DND-41 (cell line): ENCODE results near the gene ANKRD12.

Experiments
- ATAC-seq: fragments of 200-7000 bp; cut with Tn5 transposase; 3 replicates; pipeline ENCODE4 v1.9.1; 2021; ENCODE audit warnings: low read depth; ENCODE audit not compliant: insufficient read depth
- DNase-seq: peaks from one replicate; pipeline ENCODE4 v3.0.0-alpha.2; 2020
- H2AFZ ChIP-seq: 2 replicates; pipeline ENCODE4 v1.6.0; 2012; ENCODE audit warnings: low read depth, low read length
- H3K27ac ChIP-seq: 2 replicates; pipeline ENCODE4 v1.5.1; 2012; ENCODE audit warnings: low read length, inconsistent platforms
- H3K27me3 ChIP-seq: fragments of 200-600 bp; sonication (generic); 2 replicates; pipeline ENCODE4 v1.6.0; 2012; ENCODE audit warnings: low read length, mild to moderate bottlenecking, inconsistent platforms; ENCODE audit not compliant: insufficient read depth, poor library complexity
- H3K36me3 ChIP-seq: 2 replicates; pipeline ENCODE4 v1.5.1; 2012; ENCODE audit warnings: low read length, inconsistent platforms; ENCODE audit not compliant: insufficient read depth
- H3K4me1 ChIP-seq: 2 replicates; pipeline ENCODE4 v1.5.1; 2012; ENCODE audit warnings: mild to moderate bottlenecking, low read length; ENCODE audit not compliant: insufficient read depth
- H3K4me2 ChIP-seq: 2 replicates; pipeline ENCODE4 v1.6.0; 2012; ENCODE audit warnings: mild to moderate bottlenecking, moderate library complexity, low read length, inconsistent platforms; ENCODE audit not compliant: insufficient read depth
- H3K4me3 ChIP-seq, 2 experiments: fragments of 200-600 bp in 1 of 2; shearing (Covaris generic) in 1 of 2; 2 replicates each; pipeline ENCODE4 v1.5.1; 2012 to 2016; ENCODE audit warnings: inconsistent platforms in 2 of 2, low read length in 2 of 2, mild to moderate bottlenecking in 2 of 2, low read depth in 1 of 2, moderate library complexity in 1 of 2
- H3K79me2 ChIP-seq: 2 replicates; pipeline ENCODE4 v1.6.0; 2012; ENCODE audit warnings: low read length, inconsistent platforms; ENCODE audit not compliant: insufficient read depth
- H3K9ac ChIP-seq: 2 replicates; pipeline ENCODE4 v1.6.0; 2012; ENCODE audit warnings: low read depth, mild to moderate bottlenecking, inconsistent platforms, low read length, moderate library complexity
- H3K9me3 ChIP-seq: 2 replicates; pipeline ENCODE4 v1.5.1; 2012; ENCODE audit warnings: low read length, moderate library complexity, mild to moderate bottlenecking, inconsistent platforms; ENCODE audit not compliant: insufficient read depth, severe bottlenecking
- H4K20me1 ChIP-seq: 2 replicates; pipeline ENCODE4 v1.6.0; 2012; ENCODE audit warnings: low read length; ENCODE audit not compliant: insufficient read depth
- CTCF ChIP-seq: IDR thresholded peaks from 2 replicates; pipeline ENCODE4 v1.5.1; 2012; ENCODE audit warnings: borderline replicate concordance, low read length, moderate library complexity, mild to moderate bottlenecking; ENCODE audit not compliant: poor library complexity, severe bottlenecking; ENCODE audit errors: extremely low read depth
- EZH2 ChIP-seq: IDR thresholded peaks from 3 replicates; pipeline ENCODE4 v1.6.1; 2012; ENCODE audit warnings: borderline replicate concordance, low read depth, mild to moderate bottlenecking, moderate library complexity, low read length, inconsistent platforms; ENCODE audit not compliant: severe bottlenecking

ANKRD12 gene

GRCh38 chr18:9199681-9200080, 63.1 kb downstream of the ANKRD12 start:
- H2AFZ ChIP-seq = no peak overlapping the region
- TF ChIP-seq EZH2 (no peak), CTCF (no peak)
- no peaks in the 10 kb centered on the region for H4K20me1 ChIP-seq
- H3K79me2 ChIP-seq = no peaks in the 10 kb centered on the region
- no peaks in the 10 kb centered on the region for H3K4me1 ChIP-seq
- no peak overlapping the region for H3K27ac ChIP-seq
- ATAC-seq = no peak
- H3K4me2 ChIP-seq = no peak overlapping the region
- H3K27me3 ChIP-seq = no peaks in the 10 kb centered on the region
- H3K36me3 ChIP-seq = peaks cover 17% of the 10 kb centered on the region; the same call in 1 of the 2 replicates
- H3K9me3 ChIP-seq = no peaks in the 10 kb centered on the region
- no peak for DNase-seq
- H3K9ac ChIP-seq = no peak overlapping the region
- no peak overlapping the region for H3K4me3 ChIP-seq

DNA sequence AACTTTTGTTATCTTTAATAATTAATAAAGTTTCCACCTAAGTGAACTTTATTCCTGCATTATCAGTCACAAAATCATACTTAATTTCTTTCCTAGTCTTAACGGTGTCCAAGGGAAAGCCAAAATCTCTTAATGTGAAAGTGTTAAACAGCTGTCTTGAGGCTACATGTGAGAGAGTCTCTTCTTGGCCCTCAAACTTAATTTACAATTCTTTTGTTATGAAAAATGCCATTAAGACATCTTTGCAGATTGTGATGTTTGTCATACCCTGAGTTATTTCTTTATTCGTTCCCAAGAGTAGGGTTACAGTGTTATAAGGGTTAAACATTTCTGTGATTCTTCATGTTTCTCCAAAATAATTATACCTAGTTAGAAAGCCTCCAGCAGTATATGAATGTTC, 64.6 kb downstream of the ANKRD12 start:
- no peak overlapping the region for H3K4me3 ChIP-seq

GRCh38 chr18:9204659-9205058, 68.1 kb downstream of the ANKRD12 start:
- H3K4me3 ChIP-seq = no peak overlapping the region
- TF ChIP-seq CTCF (no peak), EZH2 (no peak)
- no peak for DNase-seq
- H3K36me3 ChIP-seq = peaks cover 21% of the 10 kb centered on the region; the same call in 1 of the 2 replicates
- H3K79me2 ChIP-seq = no peaks in the 10 kb centered on the region
- H4K20me1 ChIP-seq = no peaks in the 10 kb centered on the region
- H3K9me3 ChIP-seq = no peaks in the 10 kb centered on the region
- no peaks in the 10 kb centered on the region for H3K27me3 ChIP-seq
- no peak overlapping the region for H3K27ac ChIP-seq
- ATAC-seq = no peak
- H2AFZ ChIP-seq = no peak overlapping the region
- no peaks in the 10 kb centered on the region for H3K4me1 ChIP-seq
- no peak overlapping the region for H3K9ac ChIP-seq
- H3K4me2 ChIP-seq = no peak overlapping the region

More for the DNA sequence above, 64.6 kb downstream of the ANKRD12 start:
- H2AFZ ChIP-seq = no peak overlapping the region
- peaks cover 13% of the 10 kb centered on the region; the same call in 1 of the 2 replicates for H3K36me3 ChIP-seq
- no peak for TF ChIP-seq CTCF
- no peak for TF ChIP-seq EZH2
- DNase-seq (no peak), ATAC-seq (no peak)
- H3K9me3 ChIP-seq = no peaks in the 10 kb centered on the region
- no peaks in the 10 kb centered on the region for H3K27me3 ChIP-seq
- no peaks in the 10 kb centered on the region for H4K20me1 ChIP-seq
- H3K27ac ChIP-seq = no peak overlapping the region
- no peak overlapping the region for H3K9ac ChIP-seq
- H3K79me2 ChIP-seq = no peaks in the 10 kb centered on the region
- H3K4me1 ChIP-seq = no peaks in the 10 kb centered on the region
- no peak overlapping the region for H3K4me2 ChIP-seq

GRCh38 chr18:9206421-9206820, 69.8 kb downstream of the ANKRD12 start:
- Histone ChIP-seq H3K27ac (no peak overlapping the region), H2AFZ (no peak overlapping the region), H3K4me3 (no peak overlapping the region), H3K9ac (no peak overlapping the region), H4K20me1 (no peaks in the 10 kb centered on the region), H3K27me3 (no peaks in the 10 kb centered on the region), H3K4me2 (no peak overlapping the region), H3K9me3 (no peaks in the 10 kb centered on the region), H3K79me2 (no peaks in the 10 kb centered on the region), H3K4me1 (no peaks in the 10 kb centered on the region), H3K36me3 (peaks cover 23% of the 10 kb centered on the region; the same call in 1 of the 2 replicates)
- TF ChIP-seq EZH2 = no peak
- TF ChIP-seq CTCF = no peak
- DNase-seq = no peak
- no peak for ATAC-seq
